Tibial nerve (tissue), 4 donors: ENCODE data around the gene HGFAC. TPM values are rescaled to one million over a fixed set of nuclear protein-coding genes. Genes with fewer than 3 reads are reported as not detected.

Experiments
- DNase-seq, 2 donors: peaks; one replicate each; pipeline ENCODE4 v3.0.0-alpha.2; 2019; ENCODE audit warnings: low spot score in 2 of 2
- H3K27ac ChIP-seq, 4 donors: fragments of 200-600 bp; sonication (generic) in 3 of 4; one replicate each; pipeline ENCODE4 v1.5.1; 2017 to 2019; ENCODE audit warnings: mild to moderate bottlenecking in 1 of 4
- H3K27me3 ChIP-seq, 2 donors: fragments of 200-600 bp; sonication (generic) in 1 of 2; one replicate each; pipeline versions ENCODE4 v1.5.1 to v1.6.0; 2017 to 2019
- H3K36me3 ChIP-seq, 3 donors: fragments of 200-600 bp; sonication (generic); one replicate each; pipeline ENCODE4 v1.5.1; 2018 to 2019
- H3K4me1 ChIP-seq, 4 donors: fragments of 200-600 bp; sonication (generic) in 3 of 4; one replicate each; pipeline ENCODE4 v1.5.1; 2017 to 2019
- H3K4me3 ChIP-seq, 4 donors: fragments of 200-600 bp; sonication (generic) in 3 of 4; one replicate each; pipeline ENCODE4 v1.5.1; 2017 to 2019; ENCODE audit warnings: mild to moderate bottlenecking in 1 of 4, moderate library complexity in 1 of 4
- H3K9me3 ChIP-seq, 4 donors: fragments of 200-600 bp; sonication (generic) in 3 of 4; one replicate each; pipeline ENCODE4 v1.5.1; 2017 to 2019
- CTCF ChIP-seq, 5 experiments: fragments of 200-600 bp in 3 of 5; fragments of 450-650 bp in 2 of 5; sonication (generic) in 3 of 5; IDR thresholded peaks; one replicate each; pipeline ENCODE4 v1.5.1; 2016 to 2019; ENCODE audit warnings: antibody characterized with exemption in 5 of 5, mild to moderate bottlenecking in 3 of 5, moderate library complexity in 2 of 5
- EP300 ChIP-seq, 2 donors: sonication (generic); formaldehyde crosslinking; IDR thresholded peaks; one replicate each; pipeline ENCODE4 v1.6.1; 2017; ENCODE audit warnings: antibody characterized with exemption in 2 of 2, mild to moderate bottlenecking in 1 of 2
- POLR2A ChIP-seq, 2 donors: fragments of 450-650 bp; IDR thresholded peaks; one replicate each; pipeline ENCODE4 v1.6.1; 2017; ENCODE audit warnings: antibody characterized with exemption in 2 of 2, mild to moderate bottlenecking in 2 of 2, moderate library complexity in 2 of 2
- WGBS, 2 donors: methylation state at CpG; one replicate each; pipeline ENCODE4 v1.1.5; 2018; 5-methylcytosine and 5-hydroxymethylcytosine counted together
- total RNA-seq, 4 donors: library from RNA; depleted of rRNA; stranded (reverse); fragments of >200 nt; gene quantifications; one replicate each; pipeline ENCODE4 v1.1.0, GENCODE V29; 2016

HGFAC gene
- total RNA-seq, 4 donors from 2014 or later: not detected

DNA sequence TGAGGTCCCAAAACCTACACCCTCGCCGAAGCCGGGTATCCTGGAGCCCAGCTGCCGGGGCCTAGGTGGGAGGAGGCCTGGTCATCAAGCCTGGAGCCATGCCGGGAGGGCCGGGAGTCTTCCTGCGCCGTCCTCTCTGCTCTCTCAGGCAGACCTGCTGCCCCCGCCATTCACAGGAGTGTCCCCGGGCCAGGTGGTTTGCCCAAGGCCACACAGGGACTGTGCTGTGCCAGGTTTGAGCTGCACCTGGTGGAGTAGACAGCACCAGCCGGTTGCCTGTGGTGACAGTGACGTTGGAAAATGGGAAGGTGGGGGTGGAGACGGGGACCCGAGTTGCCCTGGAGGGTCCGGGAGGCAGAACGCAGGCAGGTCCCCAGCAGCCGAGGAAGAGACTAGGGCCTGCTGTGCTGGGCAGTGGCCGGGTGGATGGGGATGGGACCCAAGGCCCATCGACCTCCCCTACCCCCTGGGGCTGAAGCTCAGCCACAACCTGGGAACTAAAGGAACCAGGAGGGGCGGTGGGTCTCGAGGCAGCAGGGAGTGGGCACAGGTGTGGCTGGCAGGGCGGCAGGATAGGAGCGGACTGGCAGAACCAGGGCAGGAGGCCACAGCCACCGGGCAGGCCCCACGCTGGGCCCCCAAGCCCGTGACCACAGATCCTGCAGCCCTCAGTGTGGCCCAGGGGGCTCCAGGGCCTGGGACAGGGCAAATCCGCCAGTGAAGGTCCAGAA is 30.8 kb downstream of the HGFAC start:
- Histone ChIP-seq H3K4me1 (no peaks in the 10 kb centered on the region), H3K36me3 (no peaks in the 10 kb centered on the region), H3K27ac (no peak overlapping the region), H3K4me3 (no peak overlapping the region), H3K27me3 (peaks cover 0 to 50% of the 10 kb centered on the region in 2 donors), H3K9me3 (no peaks in the 10 kb centered on the region)
- TF ChIP-seq POLR2A (IDR thresholded peaks at IDR 0.05) (no peak), CTCF (IDR thresholded peaks at IDR 0.05) (no peak), EP300 (IDR thresholded peaks at IDR 0.05) (no peak)
- WGBS, 2 donors: 85 to 90% methylated on average over 24 to 27 of the region's 27 CpGs
- DNase-seq: no peak

DNA sequence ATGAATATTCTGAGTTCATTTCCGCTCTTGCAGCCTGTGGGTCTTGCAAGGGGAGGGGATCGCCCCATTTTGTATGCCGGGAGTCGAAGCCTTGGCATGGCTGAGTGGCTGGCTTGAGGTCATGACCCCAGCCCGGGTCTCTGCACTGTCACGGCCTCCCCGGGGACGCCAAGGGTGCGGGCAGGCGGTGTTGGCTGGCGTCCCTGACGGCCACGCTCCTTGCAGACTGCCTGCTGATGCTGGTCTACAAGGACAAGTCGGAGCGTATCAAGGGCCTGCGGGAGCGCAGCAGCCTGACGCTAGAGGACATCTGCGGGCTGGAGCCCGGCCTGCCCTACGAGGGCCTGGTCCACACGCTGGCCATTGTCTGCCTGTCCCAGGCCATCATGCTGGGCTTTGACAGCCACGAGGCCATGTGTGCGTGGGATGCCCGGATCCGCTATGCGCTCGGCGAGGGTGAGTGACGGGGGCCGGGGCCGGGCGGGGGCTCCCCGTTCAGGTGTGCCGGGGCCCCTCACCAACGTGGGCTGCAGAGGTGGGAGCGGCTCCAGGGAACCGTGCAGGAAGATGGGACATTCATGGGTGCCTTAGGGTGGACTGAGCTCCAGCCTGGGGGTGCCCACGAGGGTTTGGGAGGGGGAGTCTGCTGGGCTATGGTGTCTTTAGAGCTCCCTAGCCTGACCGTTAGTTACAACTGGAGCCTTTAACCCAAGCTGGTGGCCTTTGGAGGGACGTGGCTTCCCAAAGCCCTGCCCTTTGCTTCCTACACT is 31.6 kb downstream of the HGFAC start:
- Histone ChIP-seq H3K27ac (no peak overlapping the region), H3K27me3 (peaks cover 0 to 58% of the 10 kb centered on the region in 2 donors)

GRCh38 chr4:3473996-3474765 is 32.4 kb downstream of the HGFAC start:
- DNase-seq: no peak
- H3K27ac ChIP-seq: no peak overlapping the region
- no peaks in the 10 kb centered on the region for H3K4me1 ChIP-seq
- WGBS, 2 donors: 79 to 85% methylated on average over 12 to 13 of the region's 13 CpGs
- H3K4me3 ChIP-seq: no peak overlapping the region
- TF ChIP-seq CTCF (IDR thresholded peaks at IDR 0.05) (no peak), EP300 (IDR thresholded peaks at IDR 0.05) (no peak), POLR2A (IDR thresholded peaks at IDR 0.05) (no peak)
- no peaks in the 10 kb centered on the region for H3K36me3 ChIP-seq
- no peaks in the 10 kb centered on the region for H3K9me3 ChIP-seq
- H3K27me3 ChIP-seq: peaks cover 0 to 62% of the 10 kb centered on the region in 2 donors

More for the DNA sequence above, 31.6 kb downstream of the HGFAC start:
- H3K4me1 ChIP-seq: no peaks in the 10 kb centered on the region
- no peaks in the 10 kb centered on the region for H3K36me3 ChIP-seq
- DNase-seq: no peak
- no peak overlapping the region for H3K4me3 ChIP-seq
- TF ChIP-seq EP300 (IDR thresholded peaks at IDR 0.05) (no peak), POLR2A (IDR thresholded peaks at IDR 0.05) (no peak), CTCF (IDR thresholded peaks at IDR 0.05) (no peak)
- no peaks in the 10 kb centered on the region for H3K9me3 ChIP-seq
- WGBS, 2 donors: 76 to 81% methylated on average over 7 to 14 of the region's 41 CpGs

DNA sequence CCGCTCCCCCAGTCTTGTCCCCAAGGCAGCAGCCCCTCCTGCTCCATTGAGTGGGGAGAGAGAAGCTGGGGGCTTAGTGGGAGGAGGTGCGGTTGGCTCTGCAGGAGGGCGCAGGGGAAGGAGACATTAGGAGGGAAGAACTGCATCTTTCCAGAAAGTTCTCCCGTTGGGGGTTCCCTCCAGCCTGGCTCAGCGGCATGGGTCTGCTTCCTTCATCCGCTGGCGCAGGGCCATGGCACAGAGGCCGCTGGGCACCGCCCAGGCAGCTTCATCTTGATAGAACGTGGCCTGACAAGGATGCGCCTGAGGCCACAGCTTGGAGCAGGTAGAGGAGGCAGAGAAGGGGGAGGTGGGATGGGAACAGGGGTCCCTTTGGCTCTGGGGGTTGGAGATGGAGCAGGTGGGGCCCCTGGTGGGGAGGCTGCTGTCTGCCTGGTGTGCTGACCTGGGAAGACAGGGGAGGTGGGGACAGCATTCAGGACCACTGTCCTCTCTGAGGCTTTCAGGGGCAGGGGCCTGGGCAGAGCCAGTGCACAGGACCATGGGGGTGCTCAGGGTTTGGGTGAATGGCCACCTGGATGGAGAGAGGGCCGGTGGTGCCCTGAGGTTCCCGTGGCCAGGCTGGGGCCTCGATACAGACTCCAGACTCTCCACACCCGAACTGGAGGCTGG is 33.4 kb downstream of the HGFAC start:
- 69 to 87% methylated on average over 15 of the region's 15 CpGs for WGBS, 2 donors
- H3K9me3 ChIP-seq: no peaks in the 10 kb centered on the region
- no peak for DNase-seq
- peaks cover 0 to 62% of the 10 kb centered on the region in 2 donors for H3K27me3 ChIP-seq
- no peaks in the 10 kb centered on the region for H3K4me1 ChIP-seq
- no peak overlapping the region for H3K4me3 ChIP-seq
- no peaks in the 10 kb centered on the region for H3K36me3 ChIP-seq
- no peak overlapping the region for H3K27ac ChIP-seq
- TF ChIP-seq POLR2A (IDR thresholded peaks at IDR 0.05) (no peak), CTCF (IDR thresholded peaks at IDR 0.05) (no peak), EP300 (IDR thresholded peaks at IDR 0.05) (no peak)
